Measurements from ENCODE around the gene SLC7A10. TPM values are rescaled to one million over a fixed set of nuclear protein-coding genes. Genes with fewer than 3 reads are reported as not detected.

The SLC7A10 gene
- total RNA-seq, 2 experiments from 2014 or later: not detected

DNA sequence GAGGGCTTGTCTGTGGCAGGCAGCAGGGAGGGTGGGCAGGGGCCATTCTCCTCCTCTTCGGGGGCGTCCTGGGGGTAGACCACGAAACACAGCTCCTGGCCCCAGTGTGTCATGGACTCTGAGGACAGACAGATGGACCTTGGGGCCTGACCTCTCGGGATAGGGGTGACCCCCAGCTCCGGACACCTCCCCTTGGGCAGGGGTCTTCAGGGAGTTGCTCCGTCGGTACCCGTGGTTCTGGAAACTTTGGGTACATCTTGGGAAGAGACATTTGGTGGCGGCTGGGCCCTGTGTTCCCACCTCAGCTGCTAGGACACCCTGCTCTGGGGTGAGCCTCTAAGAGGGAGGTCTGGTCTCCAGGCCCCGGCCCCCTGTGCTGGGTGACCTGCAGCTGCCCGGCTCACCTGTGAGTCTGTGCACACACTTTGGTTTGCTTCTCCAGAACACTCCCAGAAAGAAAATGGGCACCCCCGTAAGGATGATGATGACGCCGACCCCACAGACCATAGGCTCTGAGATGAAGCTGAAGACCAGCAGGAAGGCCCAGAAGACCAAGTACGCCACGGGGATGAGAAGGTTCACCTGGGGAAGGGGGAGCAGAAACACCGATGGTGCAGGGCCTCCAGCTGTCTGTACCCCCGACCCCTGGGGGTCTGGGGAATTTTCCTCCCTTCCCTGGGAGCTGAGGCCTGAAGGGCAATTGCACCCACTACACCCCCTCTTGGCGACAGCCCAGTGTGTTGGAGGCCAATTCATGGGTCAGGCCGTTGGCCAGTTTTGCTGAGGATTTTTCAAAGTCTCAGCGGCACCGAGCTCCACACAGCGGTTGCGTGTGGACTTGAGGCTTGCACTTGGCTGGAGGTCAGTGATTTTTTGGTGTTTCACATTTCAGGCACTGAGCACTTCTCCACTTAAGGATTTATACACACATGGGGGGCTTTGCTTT, 16.5 kb downstream of the SLC7A10 start:
- TF ChIP-seq, protein P1, sequence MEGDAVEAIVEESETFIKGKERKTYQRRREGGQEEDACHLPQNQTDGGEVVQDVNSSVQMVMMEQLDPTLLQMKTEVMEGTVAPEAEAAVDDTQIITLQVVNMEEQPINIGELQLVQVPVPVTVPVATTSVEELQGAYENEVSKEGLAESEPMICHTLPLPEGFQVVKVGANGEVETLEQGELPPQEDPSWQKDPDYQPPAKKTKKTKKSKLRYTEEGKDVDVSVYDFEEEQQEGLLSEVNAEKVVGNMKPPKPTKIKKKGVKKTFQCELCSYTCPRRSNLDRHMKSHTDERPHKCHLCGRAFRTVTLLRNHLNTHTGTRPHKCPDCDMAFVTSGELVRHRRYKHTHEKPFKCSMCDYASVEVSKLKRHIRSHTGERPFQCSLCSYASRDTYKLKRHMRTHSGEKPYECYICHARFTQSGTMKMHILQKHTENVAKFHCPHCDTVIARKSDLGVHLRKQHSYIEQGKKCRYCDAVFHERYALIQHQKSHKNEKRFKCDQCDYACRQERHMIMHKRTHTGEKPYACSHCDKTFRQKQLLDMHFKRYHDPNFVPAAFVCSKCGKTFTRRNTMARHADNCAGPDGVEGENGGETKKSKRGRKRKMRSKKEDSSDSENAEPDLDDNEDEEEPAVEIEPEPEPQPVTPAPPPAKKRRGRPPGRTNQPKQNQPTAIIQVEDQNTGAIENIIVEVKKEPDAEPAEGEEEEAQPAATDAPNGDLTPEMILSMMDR (IDR thresholded peaks at IDR 0.05): no peak
- Mint-ChIP-seq H3K4me1 (ENCODE audit: low read depth) (no peaks in the 10 kb centered on the region), H3K27me3 (no peaks in the 10 kb centered on the region), H3K4me3 (no peak overlapping the region), H3K36me3 (ENCODE audit: low read depth) (no peaks in the 10 kb centered on the region), H3K9me3 (no peaks in the 10 kb centered on the region), H3K27ac (no peak overlapping the region)
- ChIA-PET CTCF (no interaction called here), POLR2A (no interaction called here)
- Histone ChIP-seq H3K9me3 (ENCODE audit: control insufficient read depth in 1 of 2, insufficient read depth in 1 of 2, low read length in 2 of 2) (no peaks in the 10 kb centered on the region), H3K27me3 (ENCODE audit: control insufficient read depth in 1 of 2, insufficient read depth in 2 of 2, low read length in 2 of 2) (no peaks in the 10 kb centered on the region), H3K27ac (ENCODE audit: low read depth in 1 of 2, low read length in 2 of 2) (no peak overlapping the region), H3K4me3 (ENCODE audit: low read length) (no peak overlapping the region), H3K36me3 (ENCODE audit: insufficient read depth, low read length) (no peaks in the 10 kb centered on the region), H3K4me1 (ENCODE audit: insufficient read depth, low read length) (no peaks in the 10 kb centered on the region)
- intact Hi-C loops (cut with DNase I, micrococcal nuclease): no loop called here
- DNase-seq (no peak), ATAC-seq (ENCODE audit: poor library complexity) (no peak)

DNA sequence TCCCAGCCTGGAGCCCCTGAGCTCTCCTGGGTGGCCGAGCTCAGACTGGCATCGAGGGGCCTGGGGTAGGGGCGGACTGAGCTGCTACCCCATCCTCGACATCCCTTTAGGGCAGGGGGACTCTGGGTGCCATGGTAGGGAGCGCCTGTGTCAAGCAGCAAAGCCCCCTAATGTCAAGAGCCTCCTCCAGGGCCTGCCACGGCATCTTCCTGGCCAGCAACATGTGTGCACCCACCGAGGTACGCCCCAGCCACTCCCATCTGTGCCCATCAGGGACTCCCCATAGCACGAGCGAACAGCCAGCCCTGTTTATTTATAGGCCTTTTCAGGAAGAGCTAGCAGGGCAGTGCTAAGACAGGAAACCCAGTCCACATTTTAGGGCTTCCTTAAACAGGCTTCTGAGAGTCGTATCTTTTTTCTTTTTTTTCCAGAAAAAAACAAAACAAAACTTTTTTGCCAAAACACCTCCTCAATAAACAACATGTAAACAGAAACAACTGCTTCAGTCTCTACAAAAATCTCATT, 17.2 kb downstream of the SLC7A10 start:
- H3K4me1 ChIP-seq (ENCODE audit: insufficient read depth, low read length): no peaks in the 10 kb centered on the region
- Mint-ChIP-seq H3K9me3 (no peaks in the 10 kb centered on the region), H3K4me1 (ENCODE audit: low read depth) (no peaks in the 10 kb centered on the region), H3K36me3 (ENCODE audit: low read depth) (no peaks in the 10 kb centered on the region), H3K4me3 (no peak overlapping the region), H3K27ac (no peak overlapping the region), H3K27me3 (no peaks in the 10 kb centered on the region)
- H3K4me3 ChIP-seq (ENCODE audit: low read length): no peak overlapping the region
- H3K27me3 ChIP-seq (ENCODE audit: control insufficient read depth in 1 of 2, insufficient read depth in 2 of 2, low read length in 2 of 2): no peaks in the 10 kb centered on the region
- no peaks in the 10 kb centered on the region for H3K9me3 ChIP-seq (ENCODE audit: control insufficient read depth in 1 of 2, insufficient read depth in 1 of 2, low read length in 2 of 2)
- intact Hi-C loops (cut with DNase I, micrococcal nuclease): no loop called here
- no peak for ATAC-seq (ENCODE audit: poor library complexity)
- ChIA-PET CTCF (no interaction called here), POLR2A (no interaction called here)
- H3K27ac ChIP-seq (ENCODE audit: low read depth in 1 of 2, low read length in 2 of 2): no peak overlapping the region
- H3K36me3 ChIP-seq (ENCODE audit: insufficient read depth, low read length): no peaks in the 10 kb centered on the region
- DNase-seq: no peak
- TF ChIP-seq, protein P1 (IDR thresholded peaks at IDR 0.05): no peak

DNA sequence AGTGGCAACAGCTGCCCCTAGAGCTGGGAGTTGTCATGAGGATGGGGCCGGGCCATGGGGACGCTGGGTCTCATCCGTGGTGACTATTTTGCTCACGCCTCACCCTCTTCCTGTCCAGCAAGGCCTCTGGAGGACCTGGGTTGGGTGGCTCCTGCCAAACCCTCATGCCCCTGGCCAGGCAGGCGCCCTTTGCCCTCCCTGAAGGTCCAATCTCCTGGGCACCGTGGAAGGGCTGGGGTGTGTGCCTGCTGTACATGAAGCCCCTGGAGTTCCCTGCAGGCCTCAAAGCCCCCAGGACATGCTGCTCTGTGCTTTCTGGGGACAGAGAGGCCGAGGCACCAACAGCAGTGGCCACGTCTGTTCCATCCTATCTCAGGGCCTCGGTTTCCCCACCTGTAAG, 17.7 kb downstream of the SLC7A10 start:
- Mint-ChIP-seq H3K36me3 (ENCODE audit: low read depth) (no peaks in the 10 kb centered on the region), H3K4me3 (no peak overlapping the region), H3K27ac (no peak overlapping the region), H3K27me3 (no peaks in the 10 kb centered on the region), H3K9me3 (no peaks in the 10 kb centered on the region), H3K4me1 (ENCODE audit: low read depth) (no peaks in the 10 kb centered on the region)
- Histone ChIP-seq H3K27me3 (ENCODE audit: control insufficient read depth in 1 of 2, insufficient read depth in 2 of 2, low read length in 2 of 2) (no peaks in the 10 kb centered on the region), H3K9me3 (ENCODE audit: control insufficient read depth in 1 of 2, insufficient read depth in 1 of 2, low read length in 2 of 2) (no peaks in the 10 kb centered on the region), H3K27ac (ENCODE audit: low read depth in 1 of 2, low read length in 2 of 2) (no peak overlapping the region), H3K4me3 (ENCODE audit: low read length) (no peak overlapping the region), H3K4me1 (ENCODE audit: insufficient read depth, low read length) (no peaks in the 10 kb centered on the region), H3K36me3 (ENCODE audit: insufficient read depth, low read length) (no peaks in the 10 kb centered on the region)
- ChIA-PET CTCF (no interaction called here), POLR2A (no interaction called here)
- TF ChIP-seq, protein P1 (IDR thresholded peaks at IDR 0.05): no peak
- intact Hi-C loops (cut with DNase I, micrococcal nuclease): no loop called here
- no peak for DNase-seq
- no peak for ATAC-seq (ENCODE audit: poor library complexity)

Data from CD4-positive, alpha-beta T cell (primary cell).